ENCODE data around the gene LAMTOR1. TPM values are rescaled to one million over a fixed set of nuclear protein-coding genes. Genes with fewer than 3 reads are reported as not detected.
"Not testable (repeated sequence)": the region's sequence is repeated elsewhere in the genome, so short reads cannot be mapped to it uniquely, and the experiment has no call there.

The LAMTOR1 gene
- total and polyA plus RNA-seq, 2 donors (not counting 3 experiments of a cell fraction or from before 2014, with no cell fraction given), result 95.1 to 174 TPM

- TF ChIP-seq JUN (IDR thresholded peaks at IDR 0.05; ENCODE audit: borderline replicate concordance, insufficient read depth, insufficient read length, low read depth) (no peak), POLR2AphosphoS5 (IDR thresholded peaks at IDR 0.05; ENCODE audit: insufficient read depth, low read depth, low read length) (no peak), POLR2A (IDR thresholded peaks at IDR 0.05; ENCODE audit: low read depth, low read length) (no peak), GATA2 (IDR thresholded peaks at IDR 0.05; ENCODE audit: insufficient read depth, insufficient read length, low read depth, low read length) (no peak), MAX (IDR thresholded peaks at IDR 0.05; ENCODE audit: insufficient read depth, insufficient read length) (no peak), CTCF (IDR thresholded peaks at IDR 0.05; ENCODE audit: extremely low read depth in 1 of 2, insufficient read depth in 1 of 2, low read depth in 1 of 2, low read length in 2 of 2) (no peak)
- Histone ChIP-seq H2AFZ (ENCODE audit: low read depth, low read length) (no peak overlapping the region), H3K4me1 (ENCODE audit: control insufficient read depth, extremely low read depth, insufficient read depth, low read length) (no peaks in the 10 kb centered on the region), H3K9me3 (replicated peaks; ENCODE audit: control insufficient read depth, insufficient read depth, low read length) (no peaks in the 10 kb centered on the region), H3K4me3 (replicated peaks in 1 of 3; ENCODE audit: insufficient read depth in 1 of 3, low read depth in 1 of 3, low read length in 3 of 3) (no peak overlapping the region), H4K20me1 (replicated peaks; ENCODE audit: control insufficient read depth, extremely low read depth, insufficient read depth, low read length) (no peaks in the 10 kb centered on the region), H3K4me2 (ENCODE audit: insufficient read depth, low read length) (no peak overlapping the region), H3K36me3 (ENCODE audit: control insufficient read depth in 2 of 2, extremely low read depth in 1 of 2, insufficient read depth in 2 of 2, low read length in 2 of 2) (no peaks in the 10 kb centered on the region), H3K27me3 (ENCODE audit: control insufficient read depth in 2 of 2, insufficient read depth in 2 of 2, low read length in 2 of 2) (peaks cover 6% of the 10 kb centered on the region in 2 experiments), H3K27ac (ENCODE audit: insufficient read depth, low read depth, low read length) (no peak overlapping the region), H3K9ac (replicated peaks; ENCODE audit: extremely low read depth, insufficient read depth, low read length) (no peak overlapping the region), H3K79me2 (ENCODE audit: control insufficient read depth, insufficient read depth, low read length) (no peaks in the 10 kb centered on the region), H3K9me1 (replicated peaks; ENCODE audit: control insufficient read depth, extremely low read depth, insufficient read depth, low read length) (no peaks in the 10 kb centered on the region)
- intact Hi-C loops (cut with micrococcal nuclease), result no loop called here
- DNase-seq (ENCODE audit: low read depth, low spot score) (no peak), FAIRE-seq (no peak)
- CTCF ChIA-PET, result interaction anchor here (1.4 to 1.6 kb wide), 3 partner anchors 8 to 111 kb away, joined by 3 to 11 read pairs (median 5); no protein-coding TSS in a partner anchor
- dilution Hi-C loops (cut with MboI; ENCODE audit: extremely low pct_ligation_motif_present, low sequenced_read_pairs), result no loop called here
- POLR2A ChIA-PET, result no interaction called here
- no TSS peak for BruUV-seq (replicated peaks)
Measured at GRCh38 chr11:72135891-72136683, 33.0 kb upstream of the LAMTOR1 start.

GRCh38 chr11:72135473-72135872 lies 32.4 kb upstream of the LAMTOR1 start, which contains the start of gene FOLR3:
FOLR3 (plus strand) TSS chr11:72135725; CDS start chr11:72135953, 228 bp downstream.
- FAIRE-seq; DNase-seq (ENCODE audit: low read depth, low spot score); H3K4me2 ChIP-seq (ENCODE audit: insufficient read depth, low read length); H3K9me3 ChIP-seq (replicated peaks; ENCODE audit: control insufficient read depth, insufficient read depth, low read length); H3K27ac ChIP-seq (ENCODE audit: insufficient read depth, low read depth, low read length); BruUV-seq (replicated peaks); H3K4me3 ChIP-seq (replicated peaks in 1 of 3; ENCODE audit: insufficient read depth in 1 of 3, low read depth in 1 of 3, low read length in 3 of 3); H2AFZ ChIP-seq (ENCODE audit: low read depth, low read length); H3K9me1 ChIP-seq (replicated peaks; ENCODE audit: control insufficient read depth, extremely low read depth, insufficient read depth, low read length); H3K27me3 ChIP-seq (ENCODE audit: control insufficient read depth in 2 of 2, insufficient read depth in 2 of 2, low read length in 2 of 2); POLR2A ChIA-PET; H3K4me1 ChIP-seq (ENCODE audit: control insufficient read depth, extremely low read depth, insufficient read depth, low read length); intact Hi-C loops (cut with micrococcal nuclease); H3K36me3 ChIP-seq (ENCODE audit: control insufficient read depth in 2 of 2, extremely low read depth in 1 of 2, insufficient read depth in 2 of 2, low read length in 2 of 2); H3K9ac ChIP-seq (replicated peaks; ENCODE audit: extremely low read depth, insufficient read depth, low read length); dilution Hi-C loops (cut with MboI; ENCODE audit: extremely low pct_ligation_motif_present, low sequenced_read_pairs); H3K79me2 ChIP-seq (ENCODE audit: control insufficient read depth, insufficient read depth, low read length); H4K20me1 ChIP-seq (replicated peaks; ENCODE audit: control insufficient read depth, extremely low read depth, insufficient read depth, low read length): not testable (repeated sequence)
- CTCF ChIA-PET, result interaction anchor here (1.4 to 1.5 kb wide), 2 partner anchors 9 to 110 kb away, joined by 3 to 11 read pairs; no protein-coding TSS in a partner anchor
